DLD1 (cell line): ENCODE measurements around the gene DOC2B.
"Not testable (repeated sequence)": the region's sequence is repeated elsewhere in the genome, so short reads cannot be mapped to it uniquely, and the experiment has no call there.

ENCODE experiments used
- in situ Hi-C: cut with HindIII; loops from 2 replicates; pipeline ENCODE4 v1.10.0; 2017; ENCODE audit warnings: low sequenced_read_pairs

Gene DOC2B

GRCh38 chr17:181245-182049, at the start of gene DOC2B:
Gene DOC2B, minus strand, starts transcription at chr17:181650. Its CDS starts 171 bp downstream, at chr17:181479.
- in situ Hi-C loops = no loop called here

GRCh38 chr17:230395-230770, 48.9 kb upstream of the DOC2B start:
- in situ Hi-C loops = no loop called here

GRCh38 chr17:229709-230394, 48.4 kb upstream of the DOC2B start:
- in situ Hi-C loops = no loop called here

GRCh38 chr17:228951-229708, 47.7 kb upstream of the DOC2B start:
- in situ Hi-C loops = no loop called here

GRCh38 chr17:227946-228615, 46.6 kb upstream of the DOC2B start:
- in situ Hi-C loops = no loop called here

- in situ Hi-C loops = no loop called here
Observed at GRCh38 chr17:227078-227945, 45.9 kb upstream of the DOC2B start.

- in situ Hi-C loops = no loop called here
Observed at GRCh38 chr17:226108-227077, 44.9 kb upstream of the DOC2B start.

- in situ Hi-C loops = no loop called here
Observed at GRCh38 chr17:225551-225950, 44.1 kb upstream of the DOC2B start.

GRCh38 chr17:224576-224975, 43.1 kb upstream of the DOC2B start:
- in situ Hi-C loops = not testable (repeated sequence)

GRCh38 chr17:223723-224471, 42.4 kb upstream of the DOC2B start:
- in situ Hi-C loops = no loop called here

- in situ Hi-C loops = no loop called here
Observed at GRCh38 chr17:222172-222571, 40.7 kb upstream of the DOC2B start.

- in situ Hi-C loops = no loop called here
Observed at GRCh38 chr17:219696-220095, 38.2 kb upstream of the DOC2B start.

GRCh38 chr17:218432-219110, 37.1 kb upstream of the DOC2B start:
- in situ Hi-C loops = no loop called here

- in situ Hi-C loops = no loop called here
Observed at GRCh38 chr17:216625-217024, 35.2 kb upstream of the DOC2B start.

GRCh38 chr17:215563-216478, 34.4 kb upstream of the DOC2B start:
- in situ Hi-C loops = not testable (repeated sequence)

GRCh38 chr17:214881-215331, 33.5 kb upstream of the DOC2B start:
- in situ Hi-C loops = no loop called here
